Renal cortex interstitium (tissue), 11 donors: Measurements from ENCODE around the gene XRRA1. TPM values are rescaled to one million over a fixed set of nuclear protein-coding genes. Genes with fewer than 3 reads are reported as not detected.
A peak's percentile ranks its signal among the peaks of the same experiment; 100 is the strongest.

Experiments
- DNase-seq, 11 donors: peaks; one replicate each; pipeline ENCODE4 v3.0.0-alpha.2; 2013; ENCODE audit warnings: low read depth in 9 of 11, low spot score in 4 of 11; ENCODE audit errors: extremely low read depth in 1 of 11
- polyA plus RNA-seq, 3 donors: library from polyadenylated mRNA; unstranded; fragments of 120-200 nt; gene quantifications; one replicate each; pipeline ENCODE4 v1.2.1, GENCODE V29; 2013; ENCODE audit not compliant: insufficient read length in 3 of 3

The XRRA1 gene
- polyA plus RNA-seq, 3 donors = 6.2 to 14.6 (median 9.8) TPM

- no peak for DNase-seq
Observed at GRCh38 chr11:74954199-74954598, 5.3 kb upstream of the XRRA1 start.

GRCh38 chr11:74953451-74953850, 4.6 kb upstream of the XRRA1 start:
- no peak for DNase-seq

- DNase-seq = no peak
Observed at GRCh38 chr11:74952752-74953151, 3.9 kb upstream of the XRRA1 start.

- DNase-seq = no peak
Observed at GRCh38 chr11:74951226-74951625, 2.3 kb upstream of the XRRA1 start.

GRCh38 chr11:74950374-74950969, 1.6 kb upstream of the XRRA1 start:
- no peak for DNase-seq

GRCh38 chr11:74949753-74950137, 854 bp upstream of the XRRA1 start:
- no peak for DNase-seq

- no peak for DNase-seq
Observed at GRCh38 chr11:74948546-74948897, 369 bp downstream of the XRRA1 start.

- no peak for DNase-seq
Observed at GRCh38 chr11:74942073-74942759, 6.7 kb downstream of the XRRA1 start.

- DNase-seq = no peak
Observed at GRCh38 chr11:74941492-74941891, 7.4 kb downstream of the XRRA1 start.

- no peak for DNase-seq
Observed at GRCh38 chr11:74937696-74938475, 11.0 kb downstream of the XRRA1 start.

GRCh38 chr11:74936976-74937375, 11.9 kb downstream of the XRRA1 start:
- DNase-seq = no peak

- no peak for DNase-seq
Observed at GRCh38 chr11:74936087-74936486, 12.8 kb downstream of the XRRA1 start.

- no peak for DNase-seq
Observed at GRCh38 chr11:74935285-74935684, 13.6 kb downstream of the XRRA1 start.

GRCh38 chr11:74933765-74934164, 15.1 kb downstream of the XRRA1 start:
- DNase-seq = no peak

GRCh38 chr11:74932797-74933196, 16.1 kb downstream of the XRRA1 start:
- DNase-seq = no peak

GRCh38 chr11:74932169-74932568, 16.7 kb downstream of the XRRA1 start:
- DNase-seq = no peak

- DNase-seq = peak; percentile 60 to 91 (median 76)
Observed at GRCh38 chr11:74929431-74930363, 19.2 kb downstream of the XRRA1 start.

GRCh38 chr11:74927496-74927895, 21.4 kb downstream of the XRRA1 start:
- DNase-seq = no peak

- no peak for DNase-seq
Observed at GRCh38 chr11:74926304-74927030, 22.4 kb downstream of the XRRA1 start.
